Measurements from ENCODE around the gene CRTC2.

CRTC2 gene

GRCh38 chr1:153933430-153933829, 25.0 kb downstream of the CRTC2 start:
- Histone ChIP-seq H2BK15ac (replicated peaks; ENCODE audit: low read depth) (no peak overlapping the region), H3K79me1 (ENCODE audit: low read length) (no peaks in the 10 kb centered on the region), H2BK120ac (ENCODE audit: low read depth, low read length) (no peak overlapping the region), H3K9ac (ENCODE audit: low read length) (no peak overlapping the region), H3K36me3 (ENCODE audit: control insufficient read depth, insufficient read depth, low read length) (peaks cover 18% of the 10 kb centered on the region), H4K8ac (ENCODE audit: low read depth, low read length) (no peak overlapping the region), H3K4me3 (ENCODE audit: low read length) (no peak overlapping the region), H2AK5ac (ENCODE audit: low read length) (no peak overlapping the region), H3K4me2 (ENCODE audit: low read length) (no peak overlapping the region), H3K4ac (ENCODE audit: low read depth, low read length) (no peak overlapping the region), H3K18ac (ENCODE audit: low read length) (no peak overlapping the region), H4K5ac (ENCODE audit: low read length) (no peak overlapping the region), H3K23ac (ENCODE audit: low read length) (no peak overlapping the region), H3K56ac (ENCODE audit: low read length) (no peak overlapping the region), H3K27me3 (ENCODE audit: insufficient read depth, low read length, poor library complexity) (no peaks in the 10 kb centered on the region), H3K27ac (ENCODE audit: low read depth, low read length) (no peak overlapping the region), H2BK5ac (ENCODE audit: low read length) (no peak overlapping the region), H3K4me1 (ENCODE audit: control insufficient read depth, low read depth, low read length) (no peaks in the 10 kb centered on the region), H3K79me2 (ENCODE audit: control insufficient read depth, insufficient read depth, low read length) (no peaks in the 10 kb centered on the region)
- DNase-seq, result no peak
- no CpG with 5 or more reads among the region's 14 CpGs for WGBS (ENCODE audit: extremely low coverage, insufficient coverage, low lambda C conversion rate)

GRCh38 chr1:153932156-153933131, 26.0 kb downstream of the CRTC2 start:
- H4K5ac ChIP-seq (ENCODE audit: low read length), result no peak overlapping the region
- H3K27ac ChIP-seq (ENCODE audit: low read depth, low read length), result no peak overlapping the region
- no peaks in the 10 kb centered on the region for H3K79me2 ChIP-seq (ENCODE audit: control insufficient read depth, insufficient read depth, low read length)
- peaks cover 14% of the 10 kb centered on the region for H3K36me3 ChIP-seq (ENCODE audit: control insufficient read depth, insufficient read depth, low read length)
- H3K4me2 ChIP-seq (ENCODE audit: low read length), result no peak overlapping the region
- H2BK120ac ChIP-seq (ENCODE audit: low read depth, low read length), result no peak overlapping the region
- DNase-seq, result no peak
- no peak overlapping the region for H2AK5ac ChIP-seq (ENCODE audit: low read length)
- no peaks in the 10 kb centered on the region for H3K4me1 ChIP-seq (ENCODE audit: control insufficient read depth, low read depth, low read length)
- H3K56ac ChIP-seq (ENCODE audit: low read length), result no peak overlapping the region
- no peak overlapping the region for H4K8ac ChIP-seq (ENCODE audit: low read depth, low read length)
- H3K79me1 ChIP-seq (ENCODE audit: low read length), result no peaks in the 10 kb centered on the region
- H3K4me3 ChIP-seq (ENCODE audit: low read length), result no peak overlapping the region
- WGBS (ENCODE audit: extremely low coverage, insufficient coverage, low lambda C conversion rate), result no CpG with 5 or more reads among the region's 18 CpGs
- no peak overlapping the region for H3K9ac ChIP-seq (ENCODE audit: low read length)
- H2BK5ac ChIP-seq (ENCODE audit: low read length), result no peak overlapping the region
- no peak overlapping the region for H3K23ac ChIP-seq (ENCODE audit: low read length)
- no peak overlapping the region for H2BK15ac ChIP-seq (replicated peaks; ENCODE audit: low read depth)
- no peak overlapping the region for H3K4ac ChIP-seq (ENCODE audit: low read depth, low read length)
- H3K27me3 ChIP-seq (ENCODE audit: insufficient read depth, low read length, poor library complexity), result no peaks in the 10 kb centered on the region
- H3K18ac ChIP-seq (ENCODE audit: low read length), result no peak overlapping the region

GRCh38 chr1:153929981-153930948, 28.1 kb downstream of the CRTC2 start:
- Histone ChIP-seq H3K79me1 (ENCODE audit: low read length) (no peaks in the 10 kb centered on the region), H2BK15ac (replicated peaks; ENCODE audit: low read depth) (no peak overlapping the region), H4K5ac (ENCODE audit: low read length) (no peak overlapping the region), H3K4me3 (ENCODE audit: low read length) (no peak overlapping the region), H3K9ac (ENCODE audit: low read length) (no peak overlapping the region), H3K27me3 (ENCODE audit: insufficient read depth, low read length, poor library complexity) (no peaks in the 10 kb centered on the region), H3K4me2 (ENCODE audit: low read length) (no peak overlapping the region), H3K4ac (ENCODE audit: low read depth, low read length) (no peak overlapping the region), H3K23ac (ENCODE audit: low read length) (no peak overlapping the region), H2BK120ac (ENCODE audit: low read depth, low read length) (no peak overlapping the region), H3K56ac (ENCODE audit: low read length) (no peak overlapping the region), H3K18ac (ENCODE audit: low read length) (no peak overlapping the region), H4K8ac (ENCODE audit: low read depth, low read length) (no peak overlapping the region), H3K79me2 (ENCODE audit: control insufficient read depth, insufficient read depth, low read length) (no peaks in the 10 kb centered on the region), H2AK5ac (ENCODE audit: low read length) (no peak overlapping the region), H3K36me3 (ENCODE audit: control insufficient read depth, insufficient read depth, low read length) (peaks cover 4% of the 10 kb centered on the region), H3K27ac (ENCODE audit: low read depth, low read length) (no peak overlapping the region), H2BK5ac (ENCODE audit: low read length) (no peak overlapping the region), H3K4me1 (ENCODE audit: control insufficient read depth, low read depth, low read length) (no peaks in the 10 kb centered on the region)
- no CpG with 5 or more reads among the region's 14 CpGs for WGBS (ENCODE audit: extremely low coverage, insufficient coverage, low lambda C conversion rate)
- no peak for DNase-seq

GRCh38 chr1:153929426-153929825, 29.0 kb downstream of the CRTC2 start:
- Histone ChIP-seq H2BK120ac (ENCODE audit: low read depth, low read length) (no peak overlapping the region), H4K5ac (ENCODE audit: low read length) (no peak overlapping the region), H3K23ac (ENCODE audit: low read length) (no peak overlapping the region), H3K18ac (ENCODE audit: low read length) (no peak overlapping the region), H3K27ac (ENCODE audit: low read depth, low read length) (no peak overlapping the region), H3K27me3 (ENCODE audit: insufficient read depth, low read length, poor library complexity) (no peaks in the 10 kb centered on the region), H3K4me3 (ENCODE audit: low read length) (no peak overlapping the region), H3K36me3 (ENCODE audit: control insufficient read depth, insufficient read depth, low read length) (peaks cover 3% of the 10 kb centered on the region), H3K56ac (ENCODE audit: low read length) (no peak overlapping the region), H3K79me2 (ENCODE audit: control insufficient read depth, insufficient read depth, low read length) (no peaks in the 10 kb centered on the region), H3K4me2 (ENCODE audit: low read length) (no peak overlapping the region), H3K9ac (ENCODE audit: low read length) (no peak overlapping the region), H4K8ac (ENCODE audit: low read depth, low read length) (no peak overlapping the region), H3K4ac (ENCODE audit: low read depth, low read length) (no peak overlapping the region), H2AK5ac (ENCODE audit: low read length) (no peak overlapping the region), H2BK5ac (ENCODE audit: low read length) (no peak overlapping the region), H3K79me1 (ENCODE audit: low read length) (no peaks in the 10 kb centered on the region), H2BK15ac (replicated peaks; ENCODE audit: low read depth) (no peak overlapping the region), H3K4me1 (ENCODE audit: control insufficient read depth, low read depth, low read length) (no peaks in the 10 kb centered on the region)
- no CpG with 5 or more reads among the region's 5 CpGs for WGBS (ENCODE audit: extremely low coverage, insufficient coverage, low lambda C conversion rate)
- DNase-seq, result no peak

GRCh38 chr1:153928791-153929341, 29.5 kb downstream of the CRTC2 start:
- no peak overlapping the region for H3K27ac ChIP-seq (ENCODE audit: low read depth, low read length)
- no peak overlapping the region for H3K56ac ChIP-seq (ENCODE audit: low read length)
- no peaks in the 10 kb centered on the region for H3K79me2 ChIP-seq (ENCODE audit: control insufficient read depth, insufficient read depth, low read length)
- no peak overlapping the region for H3K4me3 ChIP-seq (ENCODE audit: low read length)
- no peaks in the 10 kb centered on the region for H3K27me3 ChIP-seq (ENCODE audit: insufficient read depth, low read length, poor library complexity)
- no peak overlapping the region for H2BK5ac ChIP-seq (ENCODE audit: low read length)
- no peak overlapping the region for H3K18ac ChIP-seq (ENCODE audit: low read length)
- no peak overlapping the region for H3K9ac ChIP-seq (ENCODE audit: low read length)
- H3K36me3 ChIP-seq (ENCODE audit: control insufficient read depth, insufficient read depth, low read length), result peaks cover 3% of the 10 kb centered on the region
- no peak overlapping the region for H2BK15ac ChIP-seq (replicated peaks; ENCODE audit: low read depth)
- no peak overlapping the region for H3K4ac ChIP-seq (ENCODE audit: low read depth, low read length)
- no peak for DNase-seq
- no peaks in the 10 kb centered on the region for H3K79me1 ChIP-seq (ENCODE audit: low read length)
- no peak overlapping the region for H4K5ac ChIP-seq (ENCODE audit: low read length)
- WGBS (ENCODE audit: extremely low coverage, insufficient coverage, low lambda C conversion rate), result no CpG with 5 or more reads among the region's 4 CpGs
- no peak overlapping the region for H2BK120ac ChIP-seq (ENCODE audit: low read depth, low read length)
- H3K23ac ChIP-seq (ENCODE audit: low read length), result no peak overlapping the region
- no peak overlapping the region for H2AK5ac ChIP-seq (ENCODE audit: low read length)
- H4K8ac ChIP-seq (ENCODE audit: low read depth, low read length), result no peak overlapping the region
- H3K4me1 ChIP-seq (ENCODE audit: control insufficient read depth, low read depth, low read length), result no peaks in the 10 kb centered on the region
- no peak overlapping the region for H3K4me2 ChIP-seq (ENCODE audit: low read length)
